Brain microvascular endothelial cell (primary cell): Measurements from ENCODE around the gene FGFR3.
A peak's percentile ranks its signal among the peaks of the same experiment; 100 is the strongest.

Source experiments
- DNase-seq: peaks from one replicate; pipeline ENCODE4 v3.0.0-alpha.2; 2020
- H3K27ac ChIP-seq: fragments of 250-450 bp; sonication (Bioruptor Pico); 2 replicates; pipeline ENCODE4 v1.5.1; 2020; ENCODE audit warnings: mild to moderate bottlenecking, moderate library complexity
- H3K27me3 ChIP-seq: fragments of 250-450 bp; sonication (Bioruptor Pico); replicated peaks from 2 replicates; pipeline ENCODE4 v1.5.1; 2020; ENCODE audit warnings: mild to moderate bottlenecking
- H3K36me3 ChIP-seq: fragments of 250-450 bp; sonication (Bioruptor Pico); replicated peaks from 2 replicates; pipeline ENCODE4 v1.5.1; 2020; ENCODE audit warnings: mild to moderate bottlenecking
- H3K4me3 ChIP-seq: 2 replicates; pipeline ENCODE4 v1.5.1; 2011; ENCODE audit warnings: low read depth, mild to moderate bottlenecking, control low read depth, low read length, moderate library complexity
- CTCF ChIP-seq: IDR thresholded peaks from 2 replicates; pipeline ENCODE4 v1.5.1; 2011; ENCODE audit warnings: low read depth, mild to moderate bottlenecking, moderate library complexity, low read length, control low read depth, inconsistent platforms; ENCODE audit errors: missing control alignments
- in situ Hi-C: cut with HindIII; loops from 2 replicates; pipeline ENCODE4 v1.10.0; 2017; ENCODE audit warnings: low sequenced_read_pairs, low pct_ligation_motif_present

The FGFR3 gene

GRCh38 chr4:1789552-1789951 is 3.5 kb upstream of the FGFR3 start:
- no peak overlapping the region for H3K4me3 ChIP-seq
- H3K27me3 ChIP-seq, result peaks cover 8% of the 10 kb centered on the region
- no peak for TF ChIP-seq CTCF
- H3K36me3 ChIP-seq, result no peaks in the 10 kb centered on the region
- DNase-seq, result no peak
- H3K27ac ChIP-seq, result no peak overlapping the region
- in situ Hi-C loops, result no loop called here

GRCh38 chr4:1790005-1790404 is 3.1 kb upstream of the FGFR3 start:
- Histone ChIP-seq H3K27me3 (peaks cover 13% of the 10 kb centered on the region), H3K4me3 (no peak overlapping the region), H3K36me3 (no peaks in the 10 kb centered on the region), H3K27ac (no peak overlapping the region)
- TF ChIP-seq CTCF, result no peak
- DNase-seq, result no peak
- in situ Hi-C loops, result no loop called here

GRCh38 chr4:1792158-1792831 is 798 bp upstream of the FGFR3 start:
- Histone ChIP-seq H3K36me3 (no peaks in the 10 kb centered on the region), H3K4me3 (no peak overlapping the region), H3K27me3 (peaks cover 23% of the 10 kb centered on the region), H3K27ac (no peak overlapping the region)
- in situ Hi-C loops, result no loop called here
- no peak for DNase-seq
- no peak for TF ChIP-seq CTCF

DNA sequence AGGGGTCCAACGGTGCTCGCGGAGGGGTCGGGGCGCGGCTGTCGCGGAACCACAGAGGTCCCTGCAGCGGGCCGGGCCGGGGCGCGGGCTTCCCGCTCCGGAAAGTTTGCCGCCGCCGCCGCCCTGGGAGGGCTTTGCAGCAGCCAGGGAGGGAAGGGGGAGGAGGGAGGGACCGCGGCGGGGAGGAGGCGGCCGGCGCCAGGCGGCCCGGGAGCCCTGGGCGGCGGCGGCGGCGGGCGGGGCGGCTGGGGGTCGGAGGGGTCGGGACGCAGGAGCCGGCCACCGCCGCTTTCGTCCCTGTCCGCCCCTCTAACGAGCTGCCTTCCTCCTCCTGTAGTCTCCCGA is 375 bp downstream of the FGFR3 start:
- no peaks in the 10 kb centered on the region for H3K36me3 ChIP-seq
- no peak overlapping the region for H3K27ac ChIP-seq
- peak overlapping the region; percentile 31 for H3K4me3 ChIP-seq
- TF ChIP-seq CTCF, result no peak
- H3K27me3 ChIP-seq, result peaks cover 23% of the 10 kb centered on the region
- DNase-seq, result no peak
- in situ Hi-C loops, result no loop called here

GRCh38 chr4:1793940-1794808 is 1.1 kb downstream of the FGFR3 start:
- Histone ChIP-seq H3K27ac (no peak overlapping the region), H3K27me3 (peaks cover 23% of the 10 kb centered on the region), H3K36me3 (no peaks in the 10 kb centered on the region), H3K4me3 (peak overlapping the region; percentile 22)
- no peak for DNase-seq
- no peak for TF ChIP-seq CTCF
- in situ Hi-C loops, result no loop called here
